AG09309 (cell line): ENCODE data around the gene UIMC1.

ENCODE experiments used
- DNase-seq: peaks from one replicate; pipeline ENCODE4 v3.0.0-alpha.2; 2010; ENCODE audit warnings: low read depth
- H3K4me3 ChIP-seq: 2 replicates; pipeline ENCODE4 v1.5.1; 2011; ENCODE audit warnings: mild to moderate bottlenecking, low read depth, low read length, moderate library complexity; ENCODE audit not compliant: control insufficient read depth
- TF ChIP-seq, protein P1 (sequence below): IDR thresholded peaks from 2 replicates; pipeline ENCODE4 v1.5.1; 2011; ENCODE audit warnings: mild to moderate bottlenecking, low read depth, low read length, inconsistent platforms; ENCODE audit not compliant: insufficient read depth, control insufficient read depth; ENCODE audit errors: missing control alignments

Gene UIMC1

DNA sequence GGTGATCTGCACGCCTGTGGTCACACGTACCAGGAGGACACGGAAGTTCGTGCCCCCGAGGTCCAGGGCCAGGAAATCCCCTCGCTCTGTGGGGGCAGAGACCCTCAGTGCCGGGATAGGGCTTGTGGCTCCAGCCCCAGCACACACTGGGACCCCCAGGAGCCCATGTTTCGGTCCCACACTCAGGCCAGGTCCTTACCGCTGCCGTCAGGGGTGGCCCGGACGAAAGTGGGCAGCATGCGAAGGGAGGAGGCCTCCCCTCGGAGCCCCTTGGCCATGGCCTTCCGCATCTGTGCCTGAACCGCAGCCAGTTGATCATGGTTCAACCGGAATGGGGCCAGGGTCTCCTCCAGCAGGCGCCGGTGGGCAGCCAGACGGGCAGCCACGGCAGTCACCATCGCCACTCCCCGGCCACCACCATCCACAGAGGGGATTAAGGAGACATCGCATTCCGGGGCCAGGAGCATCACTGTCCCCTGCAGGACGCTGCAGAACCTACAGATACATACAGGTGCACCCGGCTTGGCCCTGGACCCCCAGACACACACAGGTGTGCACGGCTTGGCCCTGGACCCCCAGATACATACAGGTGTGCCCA lies 119.2 kb downstream of the UIMC1 start:
- H3K4me3 ChIP-seq = no peak overlapping the region
- DNase-seq = no peak
- TF ChIP-seq, protein P1, sequence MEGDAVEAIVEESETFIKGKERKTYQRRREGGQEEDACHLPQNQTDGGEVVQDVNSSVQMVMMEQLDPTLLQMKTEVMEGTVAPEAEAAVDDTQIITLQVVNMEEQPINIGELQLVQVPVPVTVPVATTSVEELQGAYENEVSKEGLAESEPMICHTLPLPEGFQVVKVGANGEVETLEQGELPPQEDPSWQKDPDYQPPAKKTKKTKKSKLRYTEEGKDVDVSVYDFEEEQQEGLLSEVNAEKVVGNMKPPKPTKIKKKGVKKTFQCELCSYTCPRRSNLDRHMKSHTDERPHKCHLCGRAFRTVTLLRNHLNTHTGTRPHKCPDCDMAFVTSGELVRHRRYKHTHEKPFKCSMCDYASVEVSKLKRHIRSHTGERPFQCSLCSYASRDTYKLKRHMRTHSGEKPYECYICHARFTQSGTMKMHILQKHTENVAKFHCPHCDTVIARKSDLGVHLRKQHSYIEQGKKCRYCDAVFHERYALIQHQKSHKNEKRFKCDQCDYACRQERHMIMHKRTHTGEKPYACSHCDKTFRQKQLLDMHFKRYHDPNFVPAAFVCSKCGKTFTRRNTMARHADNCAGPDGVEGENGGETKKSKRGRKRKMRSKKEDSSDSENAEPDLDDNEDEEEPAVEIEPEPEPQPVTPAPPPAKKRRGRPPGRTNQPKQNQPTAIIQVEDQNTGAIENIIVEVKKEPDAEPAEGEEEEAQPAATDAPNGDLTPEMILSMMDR = no peak

DNA sequence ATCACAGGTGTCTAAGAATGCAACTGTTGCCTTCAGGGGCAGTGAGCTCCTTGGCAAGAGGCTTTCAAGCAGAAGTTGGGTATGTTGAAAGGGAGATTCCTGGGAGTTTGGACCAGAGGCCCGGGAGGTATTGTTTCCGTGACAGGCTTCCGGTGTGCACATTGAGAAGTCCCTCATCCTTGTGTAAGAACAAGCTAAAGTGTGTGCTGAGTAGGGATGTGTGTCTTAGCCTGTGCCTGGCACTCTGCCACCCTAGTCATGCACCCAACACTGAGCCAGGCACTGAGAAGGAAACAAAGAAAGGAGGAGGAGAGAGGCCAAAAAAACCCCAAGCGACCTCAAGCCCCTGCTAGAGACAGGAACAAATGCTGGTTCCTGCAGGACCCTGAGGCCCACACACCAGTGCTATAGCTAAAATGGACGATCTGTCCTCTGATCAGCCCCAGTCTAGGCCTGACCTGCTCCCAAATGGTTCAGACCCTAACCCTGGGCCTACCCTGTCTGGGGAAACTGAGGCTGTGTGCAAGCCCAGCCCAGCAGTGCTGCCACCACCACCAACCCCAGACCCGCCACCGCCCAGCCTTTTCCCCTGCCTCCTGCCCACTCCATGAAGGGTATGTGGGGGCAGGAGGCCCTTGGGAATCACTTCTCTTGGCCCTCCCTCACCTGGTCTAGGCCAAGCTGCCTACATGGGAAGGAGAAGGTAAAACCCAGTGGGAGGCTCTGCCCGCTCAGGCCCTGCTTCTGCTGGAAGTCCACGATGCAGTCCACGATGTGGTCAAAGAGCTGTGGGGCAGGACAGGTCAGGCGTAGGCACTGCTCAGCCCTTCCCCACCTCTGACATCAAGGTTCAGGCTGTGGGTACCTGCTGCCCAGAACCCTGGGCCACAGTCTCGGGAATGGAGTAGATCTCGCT lies 120.0 kb downstream of the UIMC1 start:
- no peak overlapping the region for H3K4me3 ChIP-seq
- no peak for DNase-seq
- TF ChIP-seq, protein P1 = no peak

DNA sequence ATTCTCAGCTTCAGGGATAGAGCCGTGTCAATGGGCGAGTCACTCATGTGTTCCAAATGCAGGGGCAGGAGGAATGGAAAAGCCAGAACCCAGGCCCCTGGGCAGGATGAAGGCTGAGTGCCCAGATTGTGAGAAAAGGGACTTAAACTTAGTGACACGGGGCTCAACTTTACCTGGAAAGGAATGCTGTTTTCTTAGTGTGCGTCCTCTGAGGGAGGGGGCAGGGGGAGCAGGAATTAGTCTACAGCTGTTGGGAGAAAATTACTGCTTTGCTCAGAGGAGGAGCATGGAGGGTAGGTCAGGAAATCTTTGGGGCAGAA lies 122.0 kb downstream of the UIMC1 start:
- no peak for DNase-seq
- no peak overlapping the region for H3K4me3 ChIP-seq
- TF ChIP-seq, protein P1 = no peak

DNA sequence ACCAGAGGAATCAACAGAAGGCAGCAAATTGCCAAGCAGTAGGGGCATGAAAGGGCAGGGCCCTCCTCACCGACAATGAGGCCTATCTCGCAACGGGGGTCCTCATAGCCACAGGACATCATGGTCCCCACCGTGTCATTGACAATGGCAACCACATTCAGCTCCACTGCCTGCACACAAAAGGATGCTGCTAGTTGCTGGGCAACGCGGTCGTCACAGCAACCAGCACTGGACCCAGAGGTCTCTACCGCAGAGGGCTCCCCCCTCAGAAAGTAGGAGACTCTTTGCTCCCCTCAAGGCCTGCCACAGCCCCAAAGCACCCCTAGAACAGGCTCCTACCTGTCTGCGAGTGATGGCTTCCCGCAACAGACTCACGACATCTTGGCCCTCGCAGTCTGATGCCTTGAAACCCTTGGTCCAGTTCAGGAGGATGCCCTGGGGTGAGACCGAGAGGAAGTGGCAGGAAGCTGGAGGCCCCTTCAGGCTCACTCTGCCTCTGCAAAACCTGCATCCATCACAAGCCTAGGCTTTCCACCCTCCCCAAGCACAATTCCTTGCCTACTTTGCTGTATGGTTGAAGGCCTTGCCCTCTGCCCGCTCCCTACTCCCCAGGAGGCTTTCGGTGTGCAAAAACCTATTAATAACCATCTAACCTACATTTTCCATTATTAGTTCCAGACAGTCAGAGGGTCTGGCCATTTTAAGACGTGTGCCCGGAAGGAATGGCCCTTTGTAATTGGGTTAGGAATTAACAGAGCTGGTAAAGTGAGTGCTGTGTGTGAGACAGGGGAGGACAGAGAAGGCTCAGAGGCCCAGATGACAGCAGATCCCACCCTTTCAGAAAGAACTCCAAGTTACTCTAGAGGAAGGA lies 122.6 kb downstream of the UIMC1 start:
- no peak for DNase-seq
- TF ChIP-seq, protein P1 = no peak
- H3K4me3 ChIP-seq = no peak overlapping the region

DNA sequence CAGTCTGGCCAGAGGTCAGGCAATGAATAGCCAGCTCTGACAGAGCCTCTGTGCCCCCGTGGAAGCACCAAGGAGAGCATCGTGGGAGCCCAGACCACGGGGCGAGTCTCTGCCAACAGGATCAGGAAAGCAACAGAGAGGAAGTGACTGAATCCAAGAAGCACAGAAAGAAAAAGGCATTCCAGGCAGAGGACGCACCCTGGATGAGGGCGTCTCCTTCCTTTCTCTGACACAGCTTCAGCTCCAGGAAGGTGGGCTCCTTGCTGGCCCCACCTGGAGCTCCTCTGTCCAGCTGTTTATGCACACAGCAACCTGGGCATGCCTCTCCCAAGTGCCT lies 124.0 kb downstream of the UIMC1 start:
- no peak for DNase-seq
- TF ChIP-seq, protein P1 = no peak
- no peak overlapping the region for H3K4me3 ChIP-seq

DNA sequence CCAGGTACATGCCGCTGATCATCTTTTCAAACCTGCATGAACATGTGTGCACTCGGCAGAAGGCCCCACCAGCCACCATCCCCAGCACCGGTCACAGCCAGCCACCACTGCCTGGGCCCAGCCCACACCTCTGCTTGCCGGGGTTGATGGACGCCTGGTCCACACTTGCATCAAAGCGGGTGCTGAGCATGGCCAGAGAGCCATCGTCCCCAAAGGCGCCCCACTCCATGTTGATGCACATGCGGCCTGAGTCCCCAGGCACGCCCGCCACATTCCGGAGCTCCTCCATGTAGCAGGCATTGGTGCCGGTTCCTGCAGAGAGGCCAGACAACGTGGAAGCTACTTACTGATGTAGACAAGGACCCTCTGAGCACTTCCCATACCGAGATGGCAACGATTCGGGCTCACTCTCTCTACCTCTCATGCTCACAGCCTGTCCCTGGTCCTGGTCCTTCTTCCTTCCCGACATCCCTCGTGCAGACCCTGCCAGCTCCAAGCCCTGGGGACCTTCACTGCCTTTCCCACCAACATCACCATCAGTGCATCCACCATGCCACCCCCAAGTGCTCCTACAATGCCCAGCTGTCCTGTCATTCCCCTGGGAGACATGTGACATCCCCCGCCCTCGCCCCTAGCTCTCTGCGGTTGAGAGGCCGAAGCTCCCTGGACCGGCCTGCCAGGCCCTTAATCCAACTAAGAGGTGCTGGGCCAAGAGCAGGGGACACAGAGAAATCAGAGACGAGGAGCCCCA lies 124.6 kb downstream of the UIMC1 start:
- H3K4me3 ChIP-seq = no peak overlapping the region
- TF ChIP-seq, protein P1 = no peak
- DNase-seq = no peak
